HepG2 (cell line): ENCODE measurements around the gene NME1. TPM values are rescaled to one million over a fixed set of nuclear protein-coding genes. Genes with fewer than 3 reads are reported as not detected.

Source experiments
- BORCS8-MEF2B ChIP-seq: sonication (generic); formaldehyde crosslinking; IDR thresholded peaks from 2 replicates; pipeline ENCODE4 v1.8.0; 2022; ENCODE audit warnings: mild to moderate bottlenecking, missing genetic modification reagents
- ISL2 ChIP-seq: sonication (generic); formaldehyde crosslinking; IDR thresholded peaks from 2 replicates; pipeline ENCODE4 v1.5.0; 2020; ENCODE audit warnings: missing genetic modification reagents
- NR2F6 ChIP-seq, 2 experiments: IDR thresholded peaks; 2 replicates each; pipeline ENCODE4 v1.6.1; 2016; ENCODE audit warnings: antibody characterized with exemption in 1 of 2, mild to moderate bottlenecking in 1 of 2
- SOX13 ChIP-seq, 3 experiments: fragments of 450-650 bp in 1 of 3; sonication (generic) in 1 of 3; formaldehyde crosslinking in 1 of 3; IDR thresholded peaks in 2 of 3; conservative IDR thresholded peaks in 1 of 3; 2 replicates each; pipeline versions ENCODE4 v1.5.0 to v1.6.1; 2016 to 2020; ENCODE audit warnings: antibody characterized with exemption in 1 of 3, mild to moderate bottlenecking in 1 of 3, missing compliant biosample characterization in 1 of 3, missing genetic modification reagents in 1 of 3, moderate library complexity in 1 of 3
- SP2 ChIP-seq: sonication (generic); formaldehyde crosslinking; IDR thresholded peaks from 2 replicates; pipeline ENCODE4 v1.5.1; 2020; ENCODE audit warnings: mild to moderate bottlenecking, missing genetic modification reagents
- SP5 ChIP-seq: IDR thresholded peaks from 2 replicates; pipeline ENCODE4 v1.6.1; 2016; ENCODE audit warnings: low read depth, borderline replicate concordance
- WIZ ChIP-seq: sonication (generic); formaldehyde crosslinking; IDR thresholded peaks from 2 replicates; pipeline ENCODE4 v1.5.1; 2020; ENCODE audit warnings: mild to moderate bottlenecking, missing genetic modification reagents
- ZNF10 ChIP-seq: sonication (generic); formaldehyde crosslinking; IDR thresholded peaks from 2 replicates; pipeline ENCODE4 v1.4.0; 2020; ENCODE audit warnings: mild to moderate bottlenecking, low read depth, missing genetic modification reagents, borderline replicate concordance
- ZNF333 ChIP-seq: sonication (generic); formaldehyde crosslinking; IDR thresholded peaks from 2 replicates; pipeline ENCODE4 v1.4.0; 2020; ENCODE audit warnings: mild to moderate bottlenecking, missing genetic modification reagents, borderline replicate concordance
- ZNF446 ChIP-seq: sonication (generic); formaldehyde crosslinking; IDR thresholded peaks from 2 replicates; pipeline ENCODE4 v1.5.0; 2020; ENCODE audit warnings: mild to moderate bottlenecking, missing genetic modification reagents
- ZNF451 ChIP-seq: sonication (generic); formaldehyde crosslinking; IDR thresholded peaks from 2 replicates; pipeline ENCODE4 v1.5.0; 2020; ENCODE audit warnings: mild to moderate bottlenecking, missing genetic modification reagents
- ZNF468 ChIP-seq: sonication (generic); formaldehyde crosslinking; IDR thresholded peaks from 2 replicates; pipeline ENCODE4 v1.8.0; 2022; ENCODE audit warnings: mild to moderate bottlenecking, moderate library complexity, missing genetic modification reagents
- ZNF710 ChIP-seq: sonication (generic); formaldehyde crosslinking; IDR thresholded peaks from 2 replicates; pipeline ENCODE4 v1.5.0; 2020; ENCODE audit warnings: mild to moderate bottlenecking, missing genetic modification reagents, borderline replicate concordance
- polyA plus RNA-seq, 8 experiments: library from polyadenylated mRNA; depleted of rRNA in 3 of 8; stranded (reverse) in 7 of 8; unstranded in 1 of 8; fragments of >200 nt; fragmentation: Illumina TruSeq in 4 of 8; extraction: Trizol in 4 of 8; gene quantifications; 2 replicates each; pipeline versions ENCODE4 v1.2.1 to v1.2.3, GENCODE V29; 2011 to 2016; ENCODE audit warnings: low read depth in 4 of 8, missing spikeins in 1 of 8, mixed read lengths in 1 of 8; ENCODE audit not compliant: insufficient read depth in 1 of 8
- total RNA-seq, 5 experiments: library from RNA; depleted of rRNA; stranded (reverse); fragments of >200 nt; fragmentation: Illumina TruSeq; extraction: Trizol; gene quantifications; 2 replicates each; pipeline ENCODE4 v1.2.3, GENCODE V29; 2016; ENCODE audit warnings: low read depth in 1 of 5
- TF ChIP-seq, protein P1 (sequence below), 2 experiments: fragments of 450-650 bp in 1 of 2; sonication (generic) in 1 of 2; formaldehyde crosslinking in 1 of 2; IDR thresholded peaks; 2 replicates each; pipeline versions ENCODE4 v1.6.1 to v1.8.0; 2016 to 2022; ENCODE audit warnings: antibody characterized with exemption in 1 of 2, mild to moderate bottlenecking in 1 of 2, missing genetic modification reagents in 1 of 2
- TF ChIP-seq, protein P2 (sequence below): sonication (generic); formaldehyde crosslinking; IDR thresholded peaks from 2 replicates; pipeline ENCODE4 v1.5.0; 2020; ENCODE audit warnings: missing genetic modification reagents

The NME1 gene
- total and polyA plus RNA-seq, 2 of the 13 experiments (the other 11 are each of a cell fraction or from before 2014, with no cell fraction given) = 295 to 516 TPM

DNA sequence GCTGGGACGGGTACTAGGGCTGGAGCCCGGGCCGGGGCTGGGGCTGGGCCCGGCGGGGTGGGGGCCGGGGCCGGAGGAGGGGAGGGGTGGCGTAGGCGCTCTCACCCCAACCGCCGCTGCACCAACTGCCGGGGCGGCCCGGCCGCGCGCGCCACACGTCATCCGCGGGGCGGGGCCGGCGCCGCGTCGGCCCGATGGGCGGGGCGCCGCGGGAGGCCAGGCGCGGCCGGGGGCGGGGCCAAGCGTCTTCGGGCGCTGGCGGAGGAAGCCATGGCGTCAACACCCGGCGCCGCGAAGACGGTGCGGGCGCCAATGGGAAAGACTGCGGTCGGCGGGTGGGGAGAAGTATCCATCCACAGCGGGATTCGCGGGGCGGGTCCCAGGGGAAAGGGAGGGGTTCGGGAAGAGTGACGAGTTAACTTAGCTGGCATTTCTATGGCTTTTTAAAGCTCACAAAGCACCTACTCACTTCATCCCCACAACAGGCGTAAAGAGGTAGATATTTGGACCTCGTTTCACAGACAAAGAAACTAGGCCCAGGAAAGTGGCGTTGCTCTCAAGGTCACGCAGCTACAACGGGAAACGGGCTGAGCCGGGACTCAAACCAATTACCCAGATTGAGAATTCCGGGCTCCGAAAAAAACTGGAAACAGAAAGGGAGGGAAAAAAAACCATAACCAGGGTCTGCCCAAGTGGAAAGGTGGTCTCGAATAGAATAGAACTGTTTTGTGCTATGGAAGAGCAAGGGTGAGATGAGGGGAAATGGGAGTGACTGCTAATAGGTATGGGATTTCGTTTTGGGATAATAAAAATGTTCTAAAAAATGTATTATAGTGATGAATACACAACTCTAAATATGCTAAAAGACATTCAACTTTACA, 32.4 kb upstream of the NME1 start, which contains the start of gene SPAG9 (continued):
- TF ChIP-seq, protein P1, sequence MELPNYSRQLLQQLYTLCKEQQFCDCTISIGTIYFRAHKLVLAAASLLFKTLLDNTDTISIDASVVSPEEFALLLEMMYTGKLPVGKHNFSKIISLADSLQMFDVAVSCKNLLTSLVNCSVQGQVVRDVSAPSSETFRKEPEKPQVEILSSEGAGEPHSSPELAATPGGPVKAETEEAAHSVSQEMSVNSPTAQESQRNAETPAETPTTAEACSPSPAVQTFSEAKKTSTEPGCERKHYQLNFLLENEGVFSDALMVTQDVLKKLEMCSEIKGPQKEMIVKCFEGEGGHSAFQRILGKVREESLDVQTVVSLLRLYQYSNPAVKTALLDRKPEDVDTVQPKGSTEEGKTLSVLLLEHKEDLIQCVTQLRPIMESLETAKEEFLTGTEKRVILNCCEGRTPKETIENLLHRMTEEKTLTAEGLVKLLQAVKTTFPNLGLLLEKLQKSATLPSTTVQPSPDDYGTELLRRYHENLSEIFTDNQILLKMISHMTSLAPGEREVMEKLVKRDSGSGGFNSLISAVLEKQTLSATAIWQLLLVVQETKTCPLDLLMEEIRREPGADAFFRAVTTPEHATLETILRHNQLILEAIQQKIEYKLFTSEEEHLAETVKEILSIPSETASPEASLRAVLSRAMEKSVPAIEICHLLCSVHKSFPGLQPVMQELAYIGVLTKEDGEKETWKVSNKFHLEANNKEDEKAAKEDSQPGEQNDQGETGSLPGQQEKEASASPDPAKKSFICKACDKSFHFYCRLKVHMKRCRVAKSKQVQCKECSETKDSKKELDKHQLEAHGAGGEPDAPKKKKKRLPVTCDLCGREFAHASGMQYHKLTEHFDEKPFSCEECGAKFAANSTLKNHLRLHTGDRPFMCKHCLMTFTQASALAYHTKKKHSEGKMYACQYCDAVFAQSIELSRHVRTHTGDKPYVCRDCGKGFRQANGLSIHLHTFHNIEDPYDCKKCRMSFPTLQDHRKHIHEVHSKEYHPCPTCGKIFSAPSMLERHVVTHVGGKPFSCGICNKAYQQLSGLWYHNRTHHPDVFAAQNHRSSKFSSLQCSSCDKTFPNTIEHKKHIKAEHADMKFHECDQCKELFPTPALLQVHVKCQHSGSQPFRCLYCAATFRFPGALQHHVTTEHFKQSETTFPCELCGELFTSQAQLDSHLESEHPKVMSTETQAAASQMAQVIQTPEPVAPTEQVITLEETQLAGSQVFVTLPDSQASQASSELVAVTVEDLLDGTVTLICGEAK (IDR thresholded peaks at IDR 0.05) = no peak
- TF ChIP-seq, protein P1 (CRISPR knock-in tag; IDR thresholded peaks at IDR 0.05) = 0 out of 2 replicates have a peak, but pooled peaks have one; percentile 8
- TF ChIP-seq ZNF710 (CRISPR knock-in tag) (no peak), SOX13 (IDR thresholded peaks at IDR 0.05) (no peak), SOX13 (CRISPR knock-in tag; conservative IDR thresholded peaks at IDR 0.05 in 1 of 2, IDR thresholded peaks at IDR 0.05 in 1 of 2) (peak in 1 of 2 experiments; percentile 35; a peak in 1 of 4 replicates), WIZ (CRISPR knock-in tag) (no peak), ZNF451 (CRISPR knock-in tag) (no peak), BORCS8-MEF2B (CRISPR knock-in tag) (no peak), ZNF468 (peak; percentile 17; the same call in 1 of the 2 replicates), ISL2 (CRISPR knock-in tag) (peak; percentile 32), NR2F6 (IDR thresholded peaks at IDR 0.05) (no peak), NR2F6 (CRISPR knock-in tag; IDR thresholded peaks at IDR 0.05) (peak; percentile 44; the same call in 1 of the 2 replicates), SP5 (CRISPR knock-in tag) (peak; percentile 41; the same call in 1 of the 2 replicates), ZNF333 (CRISPR knock-in tag) (no peak), ZNF446 (CRISPR knock-in tag) (no peak), SP2 (CRISPR knock-in tag) (peak; percentile 42; the same call in 1 of the 2 replicates), ZNF10 (CRISPR knock-in tag) (no peak)
- TF ChIP-seq, protein P2, sequence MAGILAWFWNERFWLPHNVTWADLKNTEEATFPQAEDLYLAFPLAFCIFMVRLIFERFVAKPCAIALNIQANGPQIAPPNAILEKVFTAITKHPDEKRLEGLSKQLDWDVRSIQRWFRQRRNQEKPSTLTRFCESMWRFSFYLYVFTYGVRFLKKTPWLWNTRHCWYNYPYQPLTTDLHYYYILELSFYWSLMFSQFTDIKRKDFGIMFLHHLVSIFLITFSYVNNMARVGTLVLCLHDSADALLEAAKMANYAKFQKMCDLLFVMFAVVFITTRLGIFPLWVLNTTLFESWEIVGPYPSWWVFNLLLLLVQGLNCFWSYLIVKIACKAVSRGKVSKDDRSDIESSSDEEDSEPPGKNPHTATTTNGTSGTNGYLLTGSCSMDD (CRISPR knock-in tag) = no peak
